Urinary bladder (tissue), 4 donors: ENCODE results near the gene ZDHHC4. TPM values are rescaled to one million over a fixed set of nuclear protein-coding genes. Genes with fewer than 3 reads are reported as not detected.

Source experiments
- DNase-seq: peaks from one replicate; pipeline ENCODE4 v3.0.0-alpha.2; 2015; ENCODE audit errors: extremely low spot score
- H3K27ac ChIP-seq: one replicate; pipeline ENCODE4 v1.5.1; 2013; ENCODE audit warnings: low read depth, mild to moderate bottlenecking, moderate library complexity
- H3K36me3 ChIP-seq: one replicate; pipeline ENCODE4 v1.6.1; 2013; ENCODE audit warnings: mild to moderate bottlenecking, moderate library complexity; ENCODE audit not compliant: insufficient read depth
- H3K4me1 ChIP-seq: one replicate; pipeline ENCODE4 v1.6.1; 2013; ENCODE audit warnings: mild to moderate bottlenecking, moderate library complexity; ENCODE audit not compliant: insufficient read depth
- H3K4me3 ChIP-seq: one replicate; pipeline ENCODE4 v1.5.1; 2013; ENCODE audit warnings: low read depth, low read length
- WGBS: extraction: QIAGEN DNeasy Blood & Tissue Kit; methylation state at CpG from one replicate; pipeline ENCODE4 v1.1.7; 2013; 5-methylcytosine and 5-hydroxymethylcytosine counted together
- polyA plus RNA-seq: library from polyadenylated mRNA; stranded (reverse); fragments of 200-250 nt; gene quantifications from one replicate; pipeline ENCODE4 v1.2.3, GENCODE V29; 2013
- total RNA-seq: library from RNA; depleted of rRNA; stranded (reverse); fragments of >200 nt; gene quantifications from one replicate; pipeline ENCODE4 v1.2.3, GENCODE V29; 2014
- donor health status: healthy with polysubstance abuse.
- donor health status: healthy.

Gene ZDHHC4
- total and polyA plus RNA-seq, 2 donors: 52.0 to 54.6 TPM

DNA sequence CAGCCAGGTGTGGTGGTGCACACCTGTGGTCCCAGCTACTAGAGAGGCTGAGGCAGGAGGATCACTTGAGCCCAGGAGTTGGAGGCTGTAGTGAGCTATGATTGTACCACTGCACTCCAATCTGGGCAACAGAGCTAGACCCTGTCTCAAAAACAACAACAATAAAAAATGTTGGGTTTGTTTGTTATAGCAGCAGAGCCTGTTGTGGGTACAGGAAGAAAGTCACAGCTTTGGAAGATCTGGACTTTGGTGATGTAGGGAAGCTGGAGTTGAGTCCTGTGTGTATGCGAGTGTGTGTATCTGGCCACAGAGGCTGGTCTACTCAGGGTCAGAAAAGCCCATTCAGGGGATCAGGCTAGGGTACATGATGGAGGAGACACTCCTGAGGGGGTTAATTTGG lies 29.9 kb upstream of the ZDHHC4 start:
- 96% methylated on average over 1 of the region's 1 CpG for WGBS
- Histone ChIP-seq H3K36me3 (no peaks in the 10 kb centered on the region), H3K4me3 (no peak overlapping the region), H3K27ac (no peak overlapping the region), H3K4me1 (no peaks in the 10 kb centered on the region)
- DNase-seq: no peak

DNA sequence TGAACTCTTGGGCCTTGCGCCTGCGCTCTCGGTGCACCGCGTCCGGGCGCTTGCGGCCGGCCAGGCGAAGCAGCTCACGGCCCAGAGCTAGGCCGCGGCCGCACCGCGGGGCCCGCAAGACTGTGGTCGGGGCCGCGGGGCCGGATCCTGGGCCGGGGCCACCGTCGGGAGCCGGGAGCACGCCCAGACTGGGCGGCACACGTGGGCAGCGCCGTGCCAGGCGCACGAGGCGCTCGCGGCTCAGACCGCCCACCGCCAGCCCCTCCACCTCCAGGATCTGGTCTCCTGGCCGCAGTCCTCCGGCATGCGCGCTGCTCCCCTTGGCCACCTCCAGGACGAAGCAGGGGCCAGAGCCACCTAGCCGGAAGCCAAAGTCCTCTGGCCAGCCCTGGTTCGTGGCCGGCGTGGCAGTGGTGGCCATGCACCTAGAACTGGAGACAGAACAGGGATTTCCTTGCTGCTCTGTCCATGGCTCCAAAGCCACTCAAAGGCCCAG lies 26.2 kb upstream of the ZDHHC4 start, which contains the start of gene GRID2IP:
Gene GRID2IP (minus strand): TSS at position 446 of the 496 bp plus-strand sequence. CDS start 25 bp downstream, at position 421.
- Histone ChIP-seq H3K27ac (no peak within 1 kb of the TSS), H3K4me3 (no peak within 1 kb of the TSS), H3K36me3 (no peaks in the 10 kb centered on the region), H3K4me1 (no peaks in the 10 kb centered on the region)
- DNase-seq: no peak
- WGBS: 67% methylated on average over 46 of the region's 46 CpGs

DNA sequence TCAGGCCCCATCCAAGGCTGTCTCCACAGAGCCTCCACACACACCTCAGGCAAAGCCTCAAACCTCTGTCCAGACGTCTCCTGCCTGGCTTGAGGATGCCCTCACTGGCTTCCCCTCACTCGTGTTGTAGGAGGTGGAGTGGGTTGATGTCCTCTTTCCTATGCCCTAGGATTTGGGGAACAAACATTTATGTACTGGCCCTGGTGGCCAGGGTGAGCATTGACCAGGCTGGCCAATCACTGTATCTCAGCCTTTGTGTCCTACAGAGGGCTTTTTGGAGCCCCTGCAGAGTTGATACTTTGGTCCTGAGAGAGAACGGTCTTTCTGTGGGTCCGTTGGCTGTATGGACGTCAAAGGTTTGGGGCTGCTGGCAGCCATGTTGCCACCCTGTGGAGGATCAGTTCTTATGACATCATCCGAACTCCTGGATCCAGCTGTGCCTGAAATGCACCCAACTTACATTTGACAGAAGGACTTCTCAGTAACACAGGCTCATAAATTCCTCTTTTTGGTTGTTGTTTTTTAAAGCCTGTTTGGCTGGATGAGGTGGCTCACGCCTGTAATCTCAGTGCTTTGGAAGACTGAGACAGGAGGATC lies 23.7 kb upstream of the ZDHHC4 start:
- no peak overlapping the region for H3K27ac ChIP-seq
- H3K4me1 ChIP-seq: no peaks in the 10 kb centered on the region
- 73% methylated on average over 7 of the region's 7 CpGs for WGBS
- no peaks in the 10 kb centered on the region for H3K36me3 ChIP-seq
- H3K4me3 ChIP-seq: no peak overlapping the region
- no peak for DNase-seq

GRCh38 chr7:6554848-6555247 lies 22.4 kb upstream of the ZDHHC4 start:
- no peak for DNase-seq
- Histone ChIP-seq H3K4me3 (no peak overlapping the region), H3K4me1 (no peaks in the 10 kb centered on the region), H3K36me3 (no peaks in the 10 kb centered on the region), H3K27ac (no peak overlapping the region)
- WGBS: 71% methylated on average over 7 of the region's 7 CpGs

DNA sequence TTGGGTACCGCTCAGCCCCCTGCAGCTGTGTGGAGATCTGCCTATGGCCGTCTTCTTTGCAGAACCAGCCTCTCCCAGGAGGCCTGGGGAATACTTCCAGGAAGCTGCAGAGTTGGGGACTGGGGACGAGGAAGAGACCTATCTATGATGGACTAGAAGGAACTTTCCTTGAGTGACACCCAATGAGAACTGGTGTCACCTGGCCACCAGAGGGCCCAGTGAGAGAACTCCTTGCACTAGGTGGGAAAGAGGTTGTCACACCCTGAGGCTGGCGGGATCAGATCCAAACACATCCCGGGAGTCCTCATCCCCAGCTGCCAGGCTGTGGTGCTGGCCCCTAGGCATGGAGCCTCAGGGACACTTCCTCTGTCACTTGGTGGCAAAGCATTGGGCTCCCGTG lies 21.1 kb upstream of the ZDHHC4 start:
- Histone ChIP-seq H3K4me1 (no peaks in the 10 kb centered on the region), H3K36me3 (no peaks in the 10 kb centered on the region), H3K4me3 (no peak overlapping the region), H3K27ac (no peak overlapping the region)
- no peak for DNase-seq
- WGBS: 66% methylated on average over 6 of the region's 6 CpGs

- no peak for DNase-seq
- H3K4me3 ChIP-seq: no peak overlapping the region
- H3K4me1 ChIP-seq: no peaks in the 10 kb centered on the region
- 52% methylated on average over 6 of the region's 6 CpGs for WGBS
- no peak overlapping the region for H3K27ac ChIP-seq
- no peaks in the 10 kb centered on the region for H3K36me3 ChIP-seq
Measured at GRCh38 chr7:6558837-6559236, 18.4 kb upstream of the ZDHHC4 start.

- DNase-seq: no peak
- Histone ChIP-seq H3K36me3 (no peaks in the 10 kb centered on the region), H3K4me3 (no peak overlapping the region), H3K4me1 (no peaks in the 10 kb centered on the region), H3K27ac (no peak overlapping the region)
- 37% methylated on average over 3 of the region's 3 CpGs for WGBS
Measured at GRCh38 chr7:6559896-6560295, 17.4 kb upstream of the ZDHHC4 start.

- no peak overlapping the region for H3K27ac ChIP-seq
- no peak overlapping the region for H3K4me3 ChIP-seq
- 90% methylated on average over 1 of the region's 1 CpG for WGBS
- H3K4me1 ChIP-seq: no peaks in the 10 kb centered on the region
- H3K36me3 ChIP-seq: no peaks in the 10 kb centered on the region
- DNase-seq: no peak
Measured at GRCh38 chr7:6562106-6562505, 15.1 kb upstream of the ZDHHC4 start.

- no peak for DNase-seq
- 77% methylated on average over 12 of the region's 12 CpGs for WGBS
- H3K4me3 ChIP-seq: no peak overlapping the region
Measured at GRCh38 chr7:6563936-6564770, 13.1 kb upstream of the ZDHHC4 start.

DNA sequence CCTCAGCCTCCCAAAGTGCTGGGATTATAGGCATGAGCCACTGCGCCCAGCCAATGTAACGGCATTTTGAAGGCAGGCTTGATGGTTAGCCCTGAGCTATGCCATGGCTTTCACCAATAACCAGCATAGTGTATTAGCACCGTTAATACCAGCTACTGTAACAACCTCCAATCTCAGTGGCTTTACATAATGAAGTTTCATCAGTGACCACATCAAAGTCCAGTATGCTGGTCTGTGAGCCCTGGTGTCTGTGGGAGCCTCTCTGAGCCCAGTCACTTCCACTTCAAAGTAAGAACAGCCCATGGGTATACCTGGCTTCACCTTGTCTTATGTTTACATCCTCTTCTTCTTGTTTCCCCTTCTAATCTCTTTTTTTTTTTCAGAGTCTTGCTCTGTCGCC lies 11.6 kb upstream of the ZDHHC4 start:
- Histone ChIP-seq H3K4me1 (no peaks in the 10 kb centered on the region), H3K36me3 (no peaks in the 10 kb centered on the region), H3K27ac (no peak overlapping the region), H3K4me3 (no peak overlapping the region)
- DNase-seq: no peak
- WGBS: 90% methylated on average over 4 of the region's 4 CpGs

More at GRCh38 chr7:6563936-6564770, 13.1 kb upstream of the ZDHHC4 start:
- Histone ChIP-seq H3K4me1 (no peaks in the 10 kb centered on the region), H3K36me3 (no peaks in the 10 kb centered on the region), H3K27ac (no peak overlapping the region)

DNA sequence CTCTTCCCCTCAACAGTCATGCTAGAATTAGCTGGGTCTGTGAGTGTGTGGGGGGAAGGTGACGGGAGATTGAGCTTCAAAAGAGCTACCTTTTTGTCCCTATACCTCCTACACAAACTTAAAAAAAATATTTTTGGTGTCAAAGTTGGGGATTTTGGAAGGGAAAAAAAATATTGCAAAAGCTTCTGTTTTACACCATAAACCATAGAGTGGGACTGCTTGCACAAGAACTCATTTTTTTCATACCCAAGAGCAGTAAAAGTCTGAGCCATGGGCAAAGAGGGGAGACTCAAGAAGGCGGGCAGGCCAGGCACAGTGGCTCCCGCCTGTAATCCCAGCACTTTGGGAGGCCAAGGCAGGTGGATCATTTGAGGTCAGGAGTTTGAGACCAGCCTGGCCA lies 9.4 kb upstream of the ZDHHC4 start:
- no peaks in the 10 kb centered on the region for H3K36me3 ChIP-seq
- H3K27ac ChIP-seq: no peak overlapping the region
- DNase-seq: no peak
- H3K4me3 ChIP-seq: no peak overlapping the region
- H3K4me1 ChIP-seq: no peaks in the 10 kb centered on the region
- 87% methylated on average over 3 of the region's 3 CpGs for WGBS

DNA sequence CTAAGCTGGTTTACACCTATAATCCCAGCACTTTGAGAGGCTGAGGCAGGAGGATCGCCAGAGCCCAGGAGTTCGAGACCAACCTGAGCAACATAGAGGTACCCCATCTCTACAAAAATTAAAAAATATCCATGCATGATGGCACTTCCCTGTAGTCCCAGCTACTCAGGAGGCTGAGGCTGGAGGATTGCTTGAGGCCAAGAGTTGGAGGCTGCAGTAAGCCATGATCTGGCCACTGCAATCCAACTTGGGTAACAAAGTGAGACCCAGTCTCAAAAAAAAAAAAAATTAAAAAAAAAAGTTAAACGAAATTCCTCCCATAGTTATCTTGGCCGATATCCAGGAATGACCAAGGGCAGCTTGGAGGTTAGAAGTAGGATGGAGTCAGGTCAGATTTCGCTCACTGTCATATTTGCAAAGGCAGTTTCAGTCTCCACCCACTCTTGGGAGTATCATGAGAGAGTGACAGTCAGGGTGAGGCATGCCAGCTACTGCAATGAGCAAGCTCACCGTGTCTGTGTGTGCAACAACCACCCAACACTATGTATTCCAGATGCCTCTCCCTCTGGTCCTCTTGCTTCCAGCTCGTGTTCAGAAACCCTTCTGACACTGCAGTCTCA lies 6.0 kb upstream of the ZDHHC4 start:
- DNase-seq: no peak
- Histone ChIP-seq H3K4me1 (no peaks in the 10 kb centered on the region), H3K27ac (no peak overlapping the region), H3K4me3 (no peak overlapping the region), H3K36me3 (no peaks in the 10 kb centered on the region)
- 66% methylated on average over 7 of the region's 7 CpGs for WGBS

- no peak for DNase-seq
Measured at GRCh38 chr7:6575281-6576023, 1.8 kb upstream of the ZDHHC4 start.

More at GRCh38 chr7:6575281-6576023, 1.8 kb upstream of the ZDHHC4 start:
- no peak overlapping the region for H3K4me3 ChIP-seq
- H3K4me1 ChIP-seq: no peaks in the 10 kb centered on the region
- WGBS: 77% methylated on average over 9 of the region's 9 CpGs
- H3K27ac ChIP-seq: no peak overlapping the region
- no peaks in the 10 kb centered on the region for H3K36me3 ChIP-seq
